Esophagus muscularis mucosa (tissue), 4 donors: ENCODE data around the gene AMY2A.
"Not testable (repeated sequence)": the region's sequence is repeated elsewhere in the genome, so short reads cannot be mapped to it uniquely, and the experiment has no call there.

Source experiments
- CTCF ChIP-seq, 3 experiments: fragments of 200-600 bp in 2 of 3; fragments of 450-650 bp in 1 of 3; sonication (generic) in 2 of 3; IDR thresholded peaks; one replicate each; pipeline ENCODE4 v1.5.1; 2017 to 2019; ENCODE audit warnings: antibody characterized with exemption in 3 of 3, mild to moderate bottlenecking in 2 of 3, moderate library complexity in 1 of 3
- EP300 ChIP-seq: sonication (generic); formaldehyde crosslinking; IDR thresholded peaks from one replicate; pipeline ENCODE4 v1.6.1; 2017; ENCODE audit warnings: antibody characterized with exemption
- POLR2A ChIP-seq: fragments of 450-650 bp; IDR thresholded peaks from one replicate; pipeline ENCODE4 v1.6.1; 2017; ENCODE audit warnings: antibody characterized with exemption, moderate library complexity, mild to moderate bottlenecking, low read depth
- POLR2AphosphoS5 ChIP-seq, 2 donors: sonication (generic); formaldehyde crosslinking; IDR thresholded peaks; one replicate each; pipeline ENCODE4 v1.6.1; 2017; ENCODE audit warnings: antibody characterized with exemption in 2 of 2

GRCh38 chr1:103641194-103641593, 24.0 kb downstream of the AMY2A start:
- TF ChIP-seq CTCF (IDR thresholded peaks at IDR 0.05); POLR2A; POLR2AphosphoS5 (IDR thresholded peaks at IDR 0.05); EP300: not testable (repeated sequence)
